Measurements from ENCODE around the gene KIZ.
"Not testable (repeated sequence)": the region's sequence is repeated elsewhere in the genome, so short reads cannot be mapped to it uniquely, and the experiment has no call there.

The KIZ gene

GRCh38 chr20:21243811-21244210 is 117.9 kb downstream of the KIZ start:
- no CpG with 5 or more reads among the region's 12 CpGs for WGBS, 2 donors (ENCODE audit: extremely low coverage in 2 of 2, insufficient read length in 2 of 2, insufficient replicate concordance in 1 of 2)
- Histone ChIP-seq H2BK12ac (ENCODE audit: low read length) (no peak overlapping the region), H2AFZ (ENCODE audit: low read length) (no peak overlapping the region), H3K9ac (ENCODE audit: low read depth, low read length, poor library complexity) (no peak overlapping the region), H3K18ac (ENCODE audit: low read length) (no peak overlapping the region), H4K91ac (ENCODE audit: low read depth, low read length, poor library complexity) (no peak overlapping the region), H3K27ac (replicated peaks; ENCODE audit: low read length) (no peak overlapping the region), H2BK15ac (ENCODE audit: low read length) (no peak overlapping the region), H2BK5ac (ENCODE audit: low read length) (no peak overlapping the region), H3K4me2 (ENCODE audit: insufficient read depth, low read length, poor library complexity, severe bottlenecking) (no peak overlapping the region), H3K79me1 (ENCODE audit: low read depth, low read length) (no peaks in the 10 kb centered on the region), H3K27me3 (ENCODE audit: control insufficient read depth in 3 of 3, insufficient read depth in 3 of 3, low read depth in 1 of 3, low read length in 3 of 3) (no peaks in the 10 kb centered on the region), H2BK120ac (ENCODE audit: low read depth, low read length) (no peak overlapping the region), H3K4me1 (ENCODE audit: control insufficient read depth in 2 of 2, insufficient read depth in 1 of 2, low read depth in 1 of 2, low read length in 2 of 2) (no peaks in the 10 kb centered on the region), H3K4me3 (ENCODE audit: low read length in 2 of 2) (no peak overlapping the region), H3K9me3 (replicated peaks in 1 of 2; ENCODE audit: control insufficient read depth in 2 of 2, insufficient read depth in 1 of 2, low read depth in 1 of 2, low read length in 2 of 2) (peaks cover 0 to 2% of the 10 kb centered on the region in 2 donors), H4K8ac (ENCODE audit: low read depth, low read length) (no peak overlapping the region), H3K14ac (ENCODE audit: low read length) (no peak overlapping the region), H3K4ac (ENCODE audit: low read length) (no peak overlapping the region), H3K23ac (ENCODE audit: low read depth, low read length, poor library complexity) (no peak overlapping the region), H3K36me3 (replicated peaks in 1 of 2; ENCODE audit: control insufficient read depth in 2 of 2, insufficient read depth in 2 of 2, low read length in 2 of 2) (no peaks in the 10 kb centered on the region), H2AK5ac (ENCODE audit: low read depth, low read length) (no peak overlapping the region)
- no peak for DNase-seq (ENCODE audit: low spot score)

GRCh38 chr20:21244808-21245207 is 118.9 kb downstream of the KIZ start:
- Histone ChIP-seq H3K27ac (replicated peaks; ENCODE audit: low read length) (no peak overlapping the region), H3K4ac (ENCODE audit: low read length) (no peak overlapping the region), H2BK12ac (ENCODE audit: low read length) (no peak overlapping the region), H3K4me3 (ENCODE audit: low read length in 2 of 2) (no peak overlapping the region), H3K9me3 (replicated peaks in 1 of 2; ENCODE audit: control insufficient read depth in 2 of 2, insufficient read depth in 1 of 2, low read depth in 1 of 2, low read length in 2 of 2) (peaks cover 0 to 2% of the 10 kb centered on the region in 2 donors), H3K9ac (ENCODE audit: low read depth, low read length, poor library complexity) (no peak overlapping the region), H3K18ac (ENCODE audit: low read length) (no peak overlapping the region), H3K79me1 (ENCODE audit: low read depth, low read length) (no peaks in the 10 kb centered on the region), H3K4me2 (ENCODE audit: insufficient read depth, low read length, poor library complexity, severe bottlenecking) (no peak overlapping the region), H2BK120ac (ENCODE audit: low read depth, low read length) (no peak overlapping the region), H3K23ac (ENCODE audit: low read depth, low read length, poor library complexity) (no peak overlapping the region), H2BK5ac (ENCODE audit: low read length) (no peak overlapping the region), H3K27me3 (ENCODE audit: control insufficient read depth in 3 of 3, insufficient read depth in 3 of 3, low read depth in 1 of 3, low read length in 3 of 3) (no peaks in the 10 kb centered on the region), H2AFZ (ENCODE audit: low read length) (no peak overlapping the region), H4K8ac (ENCODE audit: low read depth, low read length) (no peak overlapping the region), H3K36me3 (replicated peaks in 1 of 2; ENCODE audit: control insufficient read depth in 2 of 2, insufficient read depth in 2 of 2, low read length in 2 of 2) (no peaks in the 10 kb centered on the region), H2AK5ac (ENCODE audit: low read depth, low read length) (no peak overlapping the region), H2BK15ac (ENCODE audit: low read length) (no peak overlapping the region), H4K91ac (ENCODE audit: low read depth, low read length, poor library complexity) (no peak overlapping the region), H3K4me1 (ENCODE audit: control insufficient read depth in 2 of 2, insufficient read depth in 1 of 2, low read depth in 1 of 2, low read length in 2 of 2) (no peaks in the 10 kb centered on the region), H3K14ac (ENCODE audit: low read length) (no peak overlapping the region)
- DNase-seq (ENCODE audit: low spot score), result no peak
- WGBS, 2 donors (ENCODE audit: extremely low coverage in 2 of 2, insufficient read length in 2 of 2, insufficient replicate concordance in 1 of 2), result no CpG with 5 or more reads among the region's 3 CpGs

- WGBS, 2 donors (ENCODE audit: extremely low coverage in 2 of 2, insufficient read length in 2 of 2, insufficient replicate concordance in 1 of 2), result no CpG with 5 or more reads among the region's 3 CpGs
- H2BK15ac ChIP-seq (ENCODE audit: low read length), result no peak overlapping the region
Observed at GRCh38 chr20:21246161-21246560, 120.3 kb downstream of the KIZ start.

GRCh38 chr20:21247603-21248095 is 121.8 kb downstream of the KIZ start:
- H3K27ac ChIP-seq (replicated peaks; ENCODE audit: low read length); H2BK5ac ChIP-seq (ENCODE audit: low read length); H3K4me3 ChIP-seq (ENCODE audit: low read length in 2 of 2); H3K4me2 ChIP-seq (ENCODE audit: insufficient read depth, low read length, poor library complexity, severe bottlenecking); H2AK5ac ChIP-seq (ENCODE audit: low read depth, low read length); H3K23ac ChIP-seq (ENCODE audit: low read depth, low read length, poor library complexity); H4K91ac ChIP-seq (ENCODE audit: low read depth, low read length, poor library complexity); H3K79me1 ChIP-seq (ENCODE audit: low read depth, low read length); H3K36me3 ChIP-seq (replicated peaks in 1 of 2; ENCODE audit: control insufficient read depth in 2 of 2, insufficient read depth in 2 of 2, low read length in 2 of 2); H4K8ac ChIP-seq (ENCODE audit: low read depth, low read length); H2BK12ac ChIP-seq (ENCODE audit: low read length); H3K9ac ChIP-seq (ENCODE audit: low read depth, low read length, poor library complexity); H2BK120ac ChIP-seq (ENCODE audit: low read depth, low read length); DNase-seq (ENCODE audit: low spot score); H2BK15ac ChIP-seq (ENCODE audit: low read length); H3K18ac ChIP-seq (ENCODE audit: low read length); H3K27me3 ChIP-seq (ENCODE audit: control insufficient read depth in 3 of 3, insufficient read depth in 3 of 3, low read depth in 1 of 3, low read length in 3 of 3); H2AFZ ChIP-seq (ENCODE audit: low read length); H3K4ac ChIP-seq (ENCODE audit: low read length); H3K4me1 ChIP-seq (ENCODE audit: control insufficient read depth in 2 of 2, insufficient read depth in 1 of 2, low read depth in 1 of 2, low read length in 2 of 2); H3K9me3 ChIP-seq (replicated peaks in 1 of 2; ENCODE audit: control insufficient read depth in 2 of 2, insufficient read depth in 1 of 2, low read depth in 1 of 2, low read length in 2 of 2); H3K14ac ChIP-seq (ENCODE audit: low read length): not testable (repeated sequence)
- no CpG with 5 or more reads among the region's 8 CpGs for WGBS, 2 donors (ENCODE audit: extremely low coverage in 2 of 2, insufficient read length in 2 of 2, insufficient replicate concordance in 1 of 2)

More at GRCh38 chr20:21246161-21246560, 120.3 kb downstream of the KIZ start:
- no peak overlapping the region for H2AK5ac ChIP-seq (ENCODE audit: low read depth, low read length)
- peaks cover 0 to 3% (median 0%) of the 10 kb centered on the region in 3 experiments for H3K27me3 ChIP-seq (ENCODE audit: control insufficient read depth in 3 of 3, insufficient read depth in 3 of 3, low read depth in 1 of 3, low read length in 3 of 3)
- DNase-seq (ENCODE audit: low spot score), result no peak
- H4K91ac ChIP-seq (ENCODE audit: low read depth, low read length, poor library complexity), result no peak overlapping the region
- H3K4me2 ChIP-seq (ENCODE audit: insufficient read depth, low read length, poor library complexity, severe bottlenecking), result no peak overlapping the region
- H3K9ac ChIP-seq (ENCODE audit: low read depth, low read length, poor library complexity), result no peak overlapping the region
- H3K79me1 ChIP-seq (ENCODE audit: low read depth, low read length), result no peaks in the 10 kb centered on the region
- H3K27ac ChIP-seq (replicated peaks; ENCODE audit: low read length), result no peak overlapping the region
- H3K18ac ChIP-seq (ENCODE audit: low read length), result no peak overlapping the region
- no peak overlapping the region for H3K4ac ChIP-seq (ENCODE audit: low read length)
- H3K4me3 ChIP-seq (ENCODE audit: low read length in 2 of 2), result no peak overlapping the region
- no peak overlapping the region for H2BK120ac ChIP-seq (ENCODE audit: low read depth, low read length)
- H3K9me3 ChIP-seq (replicated peaks in 1 of 2; ENCODE audit: control insufficient read depth in 2 of 2, insufficient read depth in 1 of 2, low read depth in 1 of 2, low read length in 2 of 2), result peaks cover 0 to 4% of the 10 kb centered on the region in 2 donors
- no peak overlapping the region for H3K14ac ChIP-seq (ENCODE audit: low read length)
- no peak overlapping the region for H2BK12ac ChIP-seq (ENCODE audit: low read length)
- H2AFZ ChIP-seq (ENCODE audit: low read length), result no peak overlapping the region
- no peak overlapping the region for H4K8ac ChIP-seq (ENCODE audit: low read depth, low read length)
- H3K36me3 ChIP-seq (replicated peaks in 1 of 2; ENCODE audit: control insufficient read depth in 2 of 2, insufficient read depth in 2 of 2, low read length in 2 of 2), result no peaks in the 10 kb centered on the region
- no peak overlapping the region for H2BK5ac ChIP-seq (ENCODE audit: low read length)
- no peaks in the 10 kb centered on the region for H3K4me1 ChIP-seq (ENCODE audit: control insufficient read depth in 2 of 2, insufficient read depth in 1 of 2, low read depth in 1 of 2, low read length in 2 of 2)
- no peak overlapping the region for H3K23ac ChIP-seq (ENCODE audit: low read depth, low read length, poor library complexity)
